ENCODE data around the gene CD3E.
A peak's percentile ranks its signal among the peaks of the same experiment; 100 is the strongest.
"Not testable (repeated sequence)": the region's sequence is repeated elsewhere in the genome, so short reads cannot be mapped to it uniquely, and the experiment has no call there.

The CD3E gene

GRCh38 chr11:118291477-118292135 is 12.9 kb upstream of the CD3E start:
- no peak for DNase-seq (ENCODE audit: low spot score)

- DNase-seq (ENCODE audit: low spot score), result no peak
Observed at GRCh38 chr11:118294053-118294452, 10.5 kb upstream of the CD3E start.

- DNase-seq (ENCODE audit: low spot score), result no peak
Observed at GRCh38 chr11:118295199-118295598, 9.3 kb upstream of the CD3E start.

- DNase-seq (ENCODE audit: low spot score), result peak; percentile 35
Observed at GRCh38 chr11:118295815-118296454, 8.6 kb upstream of the CD3E start.

GRCh38 chr11:118301600-118302195 is 2.8 kb upstream of the CD3E start:
- DNase-seq (ENCODE audit: low spot score), result no peak

GRCh38 chr11:118304227-118304567 is 333 bp upstream of the CD3E start:
- no peak for DNase-seq (ENCODE audit: low spot score)

- DNase-seq (ENCODE audit: low spot score), result no peak
Observed at GRCh38 chr11:118305726-118306125, 1.2 kb downstream of the CD3E start.

GRCh38 chr11:118306556-118306955 is 2.0 kb downstream of the CD3E start:
- no peak for DNase-seq (ENCODE audit: low spot score)

- DNase-seq (ENCODE audit: low spot score), result not testable (repeated sequence)
Observed at GRCh38 chr11:118308995-118309528, 4.5 kb downstream of the CD3E start.

GRCh38 chr11:118310271-118310670 is 5.7 kb downstream of the CD3E start:
- no peak for DNase-seq (ENCODE audit: low spot score)

GRCh38 chr11:118310781-118311485 is 6.4 kb downstream of the CD3E start:
- DNase-seq (ENCODE audit: low spot score), result no peak

GRCh38 chr11:118311518-118311917 is 7.0 kb downstream of the CD3E start:
- DNase-seq (ENCODE audit: low spot score), result no peak

- DNase-seq (ENCODE audit: low spot score), result no peak
Observed at GRCh38 chr11:118312328-118312727, 7.8 kb downstream of the CD3E start.

- no peak for DNase-seq (ENCODE audit: low spot score)
Observed at GRCh38 chr11:118313242-118313641, 8.7 kb downstream of the CD3E start.

- no peak for DNase-seq (ENCODE audit: low spot score)
Observed at GRCh38 chr11:118314988-118315411, 10.5 kb downstream of the CD3E start.

GRCh38 chr11:118318124-118318523 is 13.6 kb downstream of the CD3E start:
- no peak for DNase-seq (ENCODE audit: low spot score)

GRCh38 chr11:118318581-118319336 is 14.2 kb downstream of the CD3E start:
- no peak for DNase-seq (ENCODE audit: low spot score)

GRCh38 chr11:118319337-118319707 is 14.8 kb downstream of the CD3E start:
- peak; percentile 73 for DNase-seq (ENCODE audit: low spot score)

- no peak for DNase-seq (ENCODE audit: low spot score)
Observed at GRCh38 chr11:118320515-118320914, 16.0 kb downstream of the CD3E start.

- DNase-seq (ENCODE audit: low spot score), result peak; percentile 38
Observed at GRCh38 chr11:118321386-118322082, 17.0 kb downstream of the CD3E start.

GRCh38 chr11:118322721-118323120 is 18.2 kb downstream of the CD3E start:
- DNase-seq (ENCODE audit: low spot score), result no peak

All from pons (tissue), 1 donor.